SK-N-SH treated with all-trans-retinoic acid at 6 μM for 48 hours (cell line): ENCODE data around the gene MPPED1.

Source experiments
- ATAC-seq: fragments of 200-7000 bp; cut with Tn5 transposase; 3 replicates; pipeline ENCODE4 v1.9.1; 2020; ENCODE audit warnings: mild to moderate bottlenecking, moderate library complexity
- ARNTL ChIP-seq: fragments of 450-650 bp; formaldehyde crosslinking; IDR thresholded peaks from 2 replicates; pipeline ENCODE4 v1.5.0; 2020; ENCODE audit warnings: low read depth, mild to moderate bottlenecking, moderate library complexity, borderline replicate concordance
- BACH2 ChIP-seq: fragments of 250-450 bp; sonication (Bioruptor Pico); IDR thresholded peaks from 2 replicates; pipeline ENCODE4 v1.9.0; 2021; ENCODE audit warnings: mild to moderate bottlenecking, borderline replicate concordance
- CREB5 ChIP-seq: fragments of 250-450 bp; sonication (Bioruptor Pico); IDR thresholded peaks from 2 replicates; pipeline ENCODE4 v1.5.1; 2020; ENCODE audit warnings: low read depth, mild to moderate bottlenecking, moderate library complexity
- CSDC2 ChIP-seq: fragments of 250-450 bp; sonication (Bioruptor Pico); IDR thresholded peaks from 2 replicates; pipeline ENCODE4 v1.5.0; 2020; ENCODE audit warnings: mild to moderate bottlenecking, moderate library complexity
- CSRNP3 ChIP-seq: fragments of 250-450 bp; sonication (Bioruptor Pico); IDR thresholded peaks from 2 replicates; pipeline ENCODE4 v1.5.1; 2021; ENCODE audit warnings: mild to moderate bottlenecking, moderate library complexity
- ESRRG ChIP-seq: fragments of 250-450 bp; sonication (Bioruptor Pico); IDR thresholded peaks from 2 replicates; pipeline ENCODE4 v1.6.1; 2021; ENCODE audit warnings: mild to moderate bottlenecking
- GLIS3 ChIP-seq: fragments of 250-450 bp; sonication (Bioruptor Pico); IDR thresholded peaks from 2 replicates; pipeline ENCODE4 v1.5.0; 2020; ENCODE audit warnings: mild to moderate bottlenecking, moderate library complexity
- ISL1 ChIP-seq: fragments of 250-450 bp; sonication (Bioruptor Pico); IDR thresholded peaks from 2 replicates; pipeline ENCODE4 v2.1.2; 2022; ENCODE audit warnings: mild to moderate bottlenecking, moderate library complexity
- OSR1 ChIP-seq: fragments of 250-450 bp; sonication (Bioruptor Pico); IDR thresholded peaks from 2 replicates; pipeline ENCODE4 v1.8.0; 2022; ENCODE audit warnings: moderate library complexity, mild to moderate bottlenecking, inconsistent platforms
- PATZ1 ChIP-seq: fragments of 250-450 bp; sonication (Bioruptor Pico); IDR thresholded peaks from 2 replicates; pipeline ENCODE4 v1.8.0; 2020; ENCODE audit warnings: mild to moderate bottlenecking, moderate library complexity, borderline replicate concordance
- PPARA ChIP-seq: fragments of 250-450 bp; sonication (Bioruptor Pico); IDR thresholded peaks from 2 replicates; pipeline ENCODE4 v1.5.0; 2020; ENCODE audit warnings: mild to moderate bottlenecking, borderline replicate concordance
- RARB ChIP-seq: fragments of 250-450 bp; sonication (Bioruptor Pico); IDR thresholded peaks from 2 replicates; pipeline ENCODE4 v1.8.0; 2021; ENCODE audit warnings: mild to moderate bottlenecking, moderate library complexity
- SNAI2 ChIP-seq: fragments of 250-450 bp; sonication (Bioruptor Pico); IDR thresholded peaks from 2 replicates; pipeline ENCODE4 v1.5.0; 2020; ENCODE audit warnings: mild to moderate bottlenecking, moderate library complexity
- TCF4 ChIP-seq: fragments of 250-450 bp; sonication (Bioruptor Pico); IDR thresholded peaks from 2 replicates; pipeline ENCODE4 v1.8.0; 2021; ENCODE audit warnings: mild to moderate bottlenecking, moderate library complexity, borderline replicate concordance
- TOX ChIP-seq: fragments of 250-450 bp; sonication (Bioruptor Pico); IDR thresholded peaks from 2 replicates; pipeline ENCODE4 v1.8.0; 2021; ENCODE audit warnings: mild to moderate bottlenecking, moderate library complexity, borderline replicate concordance
- ZC3H10 ChIP-seq: fragments of 250-450 bp; sonication (Bioruptor Pico); IDR thresholded peaks from 2 replicates; pipeline ENCODE4 v1.5.1; 2021; ENCODE audit warnings: mild to moderate bottlenecking, moderate library complexity
- ZFP3 ChIP-seq: fragments of 250-450 bp; sonication (Bioruptor Pico); IDR thresholded peaks from 2 replicates; pipeline ENCODE4 v1.5.0; 2020; ENCODE audit warnings: mild to moderate bottlenecking, moderate library complexity
- ZFP30 ChIP-seq: fragments of 450-650 bp; formaldehyde crosslinking; IDR thresholded peaks from 2 replicates; pipeline ENCODE4 v1.5.0; 2022; ENCODE audit warnings: mild to moderate bottlenecking, moderate library complexity
- ZNF70 ChIP-seq: fragments of 450-650 bp; formaldehyde crosslinking; IDR thresholded peaks from 2 replicates; pipeline ENCODE4 v1.5.0; 2020; ENCODE audit warnings: mild to moderate bottlenecking, moderate library complexity
- ZNF8 ChIP-seq: fragments of 450-650 bp; formaldehyde crosslinking; IDR thresholded peaks from 2 replicates; pipeline ENCODE4 v1.5.0; 2020; ENCODE audit warnings: mild to moderate bottlenecking, moderate library complexity
- TF ChIP-seq, protein P1 (sequence below): fragments of 250-450 bp; sonication (Bioruptor Pico); IDR thresholded peaks from 2 replicates; pipeline ENCODE4 v1.5.0; 2020; ENCODE audit warnings: mild to moderate bottlenecking, moderate library complexity
- TF ChIP-seq, protein P2 (sequence below): fragments of 250-450 bp; sonication (Bioruptor Pico); IDR thresholded peaks from 2 replicates; pipeline ENCODE4 v1.8.0; 2021; ENCODE audit warnings: low read depth, mild to moderate bottlenecking, moderate library complexity, borderline replicate concordance

MPPED1 gene

DNA sequence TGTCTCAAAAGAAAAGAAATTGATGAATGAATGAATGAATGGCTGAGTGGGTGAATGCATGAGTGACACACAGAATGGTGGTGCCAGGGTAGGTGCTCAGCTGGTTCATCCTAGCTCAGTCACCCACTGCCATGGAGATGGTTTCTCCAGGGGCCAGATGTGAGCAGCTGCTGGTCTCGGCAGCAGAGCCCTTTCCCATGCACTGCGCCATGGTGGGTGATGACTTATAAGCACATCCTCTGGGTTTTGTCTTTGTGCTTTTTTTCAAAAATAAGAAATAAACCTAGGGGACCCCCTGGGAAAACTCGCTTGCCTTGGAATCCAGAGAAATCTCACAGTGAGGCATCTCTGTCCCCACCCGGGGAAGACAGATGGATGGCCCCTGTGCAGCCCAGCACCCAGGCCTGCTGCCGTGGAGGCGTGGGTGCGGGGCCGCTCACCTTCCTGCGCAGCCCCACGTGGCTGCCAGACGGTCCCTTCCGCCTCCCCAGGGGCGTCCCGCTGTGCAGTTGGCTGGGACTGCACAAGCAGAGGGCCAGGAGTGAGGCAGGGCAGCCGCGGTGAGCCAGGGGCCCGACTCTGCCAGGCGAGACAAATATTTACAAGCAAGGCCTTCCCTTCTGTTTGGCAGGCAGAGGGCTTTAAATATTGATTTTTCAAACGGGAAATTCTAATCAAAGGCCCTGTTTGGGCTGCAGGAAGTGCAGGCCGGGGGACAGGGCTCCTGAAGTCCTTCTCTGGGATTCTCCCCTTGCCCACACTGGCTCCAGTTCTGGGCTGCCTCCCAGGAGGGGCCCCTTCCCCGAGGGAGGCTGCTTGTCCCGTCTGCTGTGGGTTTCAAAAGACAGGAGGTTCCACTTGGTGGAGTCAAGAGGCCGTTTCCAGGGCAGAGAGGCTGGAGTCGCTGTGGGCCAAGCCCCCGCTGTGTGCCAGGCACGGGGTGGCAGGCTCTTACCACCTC lies 24.3 kb downstream of the MPPED1 start:
- ATAC-seq: no peak
- no peak for TF ChIP-seq PPARA (CRISPR knock-in tag)
- TF ChIP-seq ISL1 (CRISPR knock-in tag): no peak
- TF ChIP-seq BACH2 (CRISPR knock-in tag): no peak
- no peak for TF ChIP-seq PATZ1
- no peak for TF ChIP-seq ZNF70
- TF ChIP-seq, protein P1, sequence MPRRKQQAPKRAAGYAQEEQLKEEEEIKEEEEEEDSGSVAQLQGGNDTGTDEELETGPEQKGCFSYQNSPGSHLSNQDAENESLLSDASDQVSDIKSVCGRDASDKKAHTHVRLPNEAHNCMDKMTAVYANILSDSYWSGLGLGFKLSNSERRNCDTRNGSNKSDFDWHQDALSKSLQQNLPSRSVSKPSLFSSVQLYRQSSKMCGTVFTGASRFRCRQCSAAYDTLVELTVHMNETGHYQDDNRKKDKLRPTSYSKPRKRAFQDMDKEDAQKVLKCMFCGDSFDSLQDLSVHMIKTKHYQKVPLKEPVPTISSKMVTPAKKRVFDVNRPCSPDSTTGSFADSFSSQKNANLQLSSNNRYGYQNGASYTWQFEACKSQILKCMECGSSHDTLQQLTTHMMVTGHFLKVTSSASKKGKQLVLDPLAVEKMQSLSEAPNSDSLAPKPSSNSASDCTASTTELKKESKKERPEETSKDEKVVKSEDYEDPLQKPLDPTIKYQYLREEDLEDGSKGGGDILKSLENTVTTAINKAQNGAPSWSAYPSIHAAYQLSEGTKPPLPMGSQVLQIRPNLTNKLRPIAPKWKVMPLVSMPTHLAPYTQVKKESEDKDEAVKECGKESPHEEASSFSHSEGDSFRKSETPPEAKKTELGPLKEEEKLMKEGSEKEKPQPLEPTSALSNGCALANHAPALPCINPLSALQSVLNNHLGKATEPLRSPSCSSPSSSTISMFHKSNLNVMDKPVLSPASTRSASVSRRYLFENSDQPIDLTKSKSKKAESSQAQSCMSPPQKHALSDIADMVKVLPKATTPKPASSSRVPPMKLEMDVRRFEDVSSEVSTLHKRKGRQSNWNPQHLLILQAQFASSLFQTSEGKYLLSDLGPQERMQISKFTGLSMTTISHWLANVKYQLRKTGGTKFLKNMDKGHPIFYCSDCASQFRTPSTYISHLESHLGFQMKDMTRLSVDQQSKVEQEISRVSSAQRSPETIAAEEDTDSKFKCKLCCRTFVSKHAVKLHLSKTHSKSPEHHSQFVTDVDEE (CRISPR knock-in tag): no peak
- TF ChIP-seq CREB5: no peak
- no peak for TF ChIP-seq ZNF8 (CRISPR knock-in tag)
- TF ChIP-seq ZFP30 (CRISPR knock-in tag): no peak
- TF ChIP-seq, protein P2, sequence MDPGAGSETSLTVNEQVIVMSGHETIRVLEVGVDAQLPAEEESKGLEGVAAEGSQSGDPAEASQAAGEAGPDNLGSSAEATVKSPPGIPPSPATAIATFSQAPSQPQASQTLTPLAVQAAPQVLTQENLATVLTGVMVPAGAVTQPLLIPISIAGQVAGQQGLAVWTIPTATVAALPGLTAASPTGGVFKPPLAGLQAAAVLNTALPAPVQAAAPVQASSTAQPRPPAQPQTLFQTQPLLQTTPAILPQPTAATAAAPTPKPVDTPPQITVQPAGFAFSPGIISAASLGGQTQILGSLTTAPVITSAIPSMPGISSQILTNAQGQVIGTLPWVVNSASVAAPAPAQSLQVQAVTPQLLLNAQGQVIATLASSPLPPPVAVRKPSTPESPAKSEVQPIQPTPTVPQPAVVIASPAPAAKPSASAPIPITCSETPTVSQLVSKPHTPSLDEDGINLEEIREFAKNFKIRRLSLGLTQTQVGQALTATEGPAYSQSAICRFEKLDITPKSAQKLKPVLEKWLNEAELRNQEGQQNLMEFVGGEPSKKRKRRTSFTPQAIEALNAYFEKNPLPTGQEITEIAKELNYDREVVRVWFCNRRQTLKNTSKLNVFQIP: no peak
- no peak for TF ChIP-seq RARB
- TF ChIP-seq CSRNP3 (CRISPR knock-in tag): no peak
- no peak for TF ChIP-seq TOX (CRISPR knock-in tag)
- TF ChIP-seq OSR1 (CRISPR knock-in tag): no peak
- no peak for TF ChIP-seq ZFP3
- no peak for TF ChIP-seq SNAI2
- TF ChIP-seq ZC3H10: no peak
- no peak for TF ChIP-seq ESRRG (CRISPR knock-in tag)
- no peak for TF ChIP-seq ARNTL (CRISPR knock-in tag)
- no peak for TF ChIP-seq TCF4 (CRISPR knock-in tag)

- TF ChIP-seq ZFP30 (CRISPR knock-in tag) (no peak), ISL1 (CRISPR knock-in tag) (no peak), ZNF8 (CRISPR knock-in tag) (no peak), ZC3H10 (no peak), PATZ1 (no peak), TCF4 (CRISPR knock-in tag) (no peak), GLIS3 (CRISPR knock-in tag) (no peak), PPARA (CRISPR knock-in tag) (no peak), ESRRG (CRISPR knock-in tag) (no peak), ZNF70 (no peak), CSDC2 (no peak)
- TF ChIP-seq, protein P2: no peak
- ATAC-seq: no peak
These were observed 25.1 kb downstream of the MPPED1 start for GRCh38 chr22:43436868-43437267.
